Measurements from ENCODE around the gene NAB2. TPM values are rescaled to one million over a fixed set of nuclear protein-coding genes. Genes with fewer than 3 reads are reported as not detected.

Gene NAB2
- total and polyA plus RNA-seq, 2 donors (not counting 3 experiments of a cell fraction or from before 2014, with no cell fraction given), result 14.6 to 15.9 TPM

- Histone ChIP-seq H2AFZ (ENCODE audit: low read depth, low read length) (peak overlapping the region; percentile 37), H3K9me3 (replicated peaks; ENCODE audit: control insufficient read depth, insufficient read depth, low read length) (no peaks in the 10 kb centered on the region), H3K4me2 (ENCODE audit: insufficient read depth, low read length) (no peak overlapping the region), H3K27me3 (ENCODE audit: control insufficient read depth in 2 of 2, insufficient read depth in 2 of 2, low read length in 2 of 2) (peaks cover 49 to 62% of the 10 kb centered on the region in 2 experiments), H3K79me2 (ENCODE audit: control insufficient read depth, insufficient read depth, low read length) (no peaks in the 10 kb centered on the region), H3K4me3 (replicated peaks in 1 of 3; ENCODE audit: insufficient read depth in 1 of 3, low read depth in 1 of 3, low read length in 3 of 3) (peak overlapping the region in 2 of 3 experiments; percentile 21 to 68), H3K36me3 (ENCODE audit: control insufficient read depth in 2 of 2, extremely low read depth in 1 of 2, insufficient read depth in 2 of 2, low read length in 2 of 2) (no peaks in the 10 kb centered on the region), H3K9me1 (replicated peaks; ENCODE audit: control insufficient read depth, extremely low read depth, insufficient read depth, low read length) (no peaks in the 10 kb centered on the region), H4K20me1 (replicated peaks; ENCODE audit: control insufficient read depth, extremely low read depth, insufficient read depth, low read length) (no peaks in the 10 kb centered on the region), H3K4me1 (ENCODE audit: control insufficient read depth, extremely low read depth, insufficient read depth, low read length) (peaks cover 4% of the 10 kb centered on the region), H3K9ac (replicated peaks; ENCODE audit: extremely low read depth, insufficient read depth, low read length) (no peak overlapping the region), H3K27ac (ENCODE audit: insufficient read depth, low read depth, low read length) (no peak overlapping the region)
- no peak for FAIRE-seq
- CTCF ChIA-PET, result interaction anchor here (0.6 to 18.0 kb wide), 11 partner anchors 11 to 97 kb away, joined by 3 to 429 read pairs (median 6); partner anchors contain the start of genes NEMP1 and STAT6
- POLR2A ChIA-PET, result interaction anchor here (0.6 to 1.2 kb wide), 3 partner anchors 36 to 403 kb away, joined by 3 to 5 read pairs (median 3); partner anchors contain the start of genes NAB2 and NACA
- dilution Hi-C loops (cut with MboI; ENCODE audit: extremely low pct_ligation_motif_present, low sequenced_read_pairs) (no loop called here), intact Hi-C loops (cut with micrococcal nuclease) (loop anchor here (2.0 to 5.0 kb wide), 2 partner anchors 20 to 114 kb away; no protein-coding TSS in a partner anchor)
- no TSS peak for BruUV-seq (replicated peaks)
- peak; percentile 31 for TF ChIP-seq EZH2 (IDR thresholded peaks at IDR 0.05; ENCODE audit: borderline replicate concordance, low read depth, low read length, severe bottlenecking)
- TF ChIP-seq, protein P1, sequence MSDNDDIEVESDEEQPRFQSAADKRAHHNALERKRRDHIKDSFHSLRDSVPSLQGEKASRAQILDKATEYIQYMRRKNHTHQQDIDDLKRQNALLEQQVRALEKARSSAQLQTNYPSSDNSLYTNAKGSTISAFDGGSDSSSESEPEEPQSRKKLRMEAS (IDR thresholded peaks at IDR 0.05; ENCODE audit: insufficient read depth, insufficient read length), result no peak
- no peak for DNase-seq (ENCODE audit: low read depth, low spot score)
Measured at GRCh38 chr12:57128519-57129247, 39.8 kb downstream of the NAB2 start.

DNA sequence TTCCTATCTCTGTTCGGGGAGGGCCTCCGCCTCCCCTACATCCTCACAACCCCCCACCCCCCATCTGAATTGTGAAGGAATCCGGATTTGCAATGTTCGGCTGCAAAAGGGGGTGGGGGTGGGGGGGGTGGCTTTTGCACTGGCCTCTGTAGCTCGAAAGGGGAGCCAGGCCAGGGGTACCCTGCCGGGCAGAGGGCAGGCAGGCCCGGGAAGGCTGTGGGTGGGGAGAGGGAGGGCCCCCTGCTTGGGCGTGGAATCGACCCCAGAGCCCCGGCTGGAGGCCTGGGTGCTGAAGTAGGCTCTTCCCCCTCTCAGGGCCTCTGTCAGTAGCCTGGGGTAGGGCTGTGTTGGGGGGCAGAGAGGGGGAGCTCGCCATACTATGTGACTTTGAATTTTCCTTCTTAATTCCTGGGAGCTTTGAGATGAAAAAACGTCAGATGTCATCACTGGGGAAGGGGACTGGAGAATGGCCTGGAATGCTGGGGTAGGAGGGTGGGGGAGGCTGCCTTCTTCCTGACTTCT is 40.5 kb downstream of the NAB2 start:
- Histone ChIP-seq H3K9me3 (replicated peaks; ENCODE audit: control insufficient read depth, insufficient read depth, low read length) (no peaks in the 10 kb centered on the region), H3K27ac (ENCODE audit: insufficient read depth, low read depth, low read length) (no peak overlapping the region), H3K4me2 (ENCODE audit: insufficient read depth, low read length) (no peak overlapping the region), H3K79me2 (ENCODE audit: control insufficient read depth, insufficient read depth, low read length) (no peaks in the 10 kb centered on the region), H4K20me1 (replicated peaks; ENCODE audit: control insufficient read depth, extremely low read depth, insufficient read depth, low read length) (no peaks in the 10 kb centered on the region), H3K4me3 (replicated peaks in 1 of 3; ENCODE audit: insufficient read depth in 1 of 3, low read depth in 1 of 3, low read length in 3 of 3) (no peak overlapping the region), H3K9ac (replicated peaks; ENCODE audit: extremely low read depth, insufficient read depth, low read length) (no peak overlapping the region), H2AFZ (ENCODE audit: low read depth, low read length) (no peak overlapping the region), H3K27me3 (ENCODE audit: control insufficient read depth in 2 of 2, insufficient read depth in 2 of 2, low read length in 2 of 2) (peaks cover 49 to 62% of the 10 kb centered on the region in 2 experiments), H3K9me1 (replicated peaks; ENCODE audit: control insufficient read depth, extremely low read depth, insufficient read depth, low read length) (no peaks in the 10 kb centered on the region), H3K4me1 (ENCODE audit: control insufficient read depth, extremely low read depth, insufficient read depth, low read length) (peaks cover 4% of the 10 kb centered on the region), H3K36me3 (ENCODE audit: control insufficient read depth in 2 of 2, extremely low read depth in 1 of 2, insufficient read depth in 2 of 2, low read length in 2 of 2) (no peaks in the 10 kb centered on the region)
- POLR2A ChIA-PET, result no interaction called here
- DNase-seq (ENCODE audit: low read depth, low spot score) (no peak), FAIRE-seq (no peak)
- no peak for TF ChIP-seq MYC (IDR thresholded peaks at IDR 0.05; ENCODE audit: low read depth, low read length)
- TF ChIP-seq JUN (IDR thresholded peaks at IDR 0.05; ENCODE audit: borderline replicate concordance, insufficient read depth, insufficient read length, low read depth), result no peak
- no peak for TF ChIP-seq FOS (IDR thresholded peaks at IDR 0.05; ENCODE audit: borderline replicate concordance, insufficient read depth, low read length)
- TF ChIP-seq POLR2A (IDR thresholded peaks at IDR 0.05; ENCODE audit: low read depth, low read length), result no peak
- no peak for TF ChIP-seq POLR2AphosphoS5 (IDR thresholded peaks at IDR 0.05; ENCODE audit: insufficient read depth, low read depth, low read length)
- no peak for TF ChIP-seq EZH2 (IDR thresholded peaks at IDR 0.05; ENCODE audit: borderline replicate concordance, low read depth, low read length, severe bottlenecking)
- TF ChIP-seq GATA2 (IDR thresholded peaks at IDR 0.05; ENCODE audit: insufficient read depth, insufficient read length, low read depth, low read length), result no peak
- TF ChIP-seq, protein P1 (IDR thresholded peaks at IDR 0.05; ENCODE audit: insufficient read depth, insufficient read length), result no peak
- dilution Hi-C loops (cut with MboI; ENCODE audit: extremely low pct_ligation_motif_present, low sequenced_read_pairs) (no loop called here), intact Hi-C loops (cut with micrococcal nuclease) (loop anchor here (2.0 to 5.0 kb wide), 2 partner anchors 19 to 113 kb away; no protein-coding TSS in a partner anchor)
- CTCF ChIA-PET, result interaction anchor here (3.2 to 18.0 kb wide), 2 partner anchors 18 to 41 kb away, joined by 29 to 429 read pairs; partner anchors contain the start of gene STAT6
- no TSS peak for BruUV-seq (replicated peaks)

All from endothelial cell of umbilical vein (primary cell).